K562 (cell line): Measurements from ENCODE around the gene TMIGD3. TPM values are rescaled to one million over a fixed set of nuclear protein-coding genes. Genes with fewer than 3 reads are reported as not detected.

Source experiments
- ATAC-seq: fragments of 200-7000 bp; cut with Tn5 transposase; 3 replicates; pipeline ENCODE4 v1.9.1; 2020; ENCODE audit warnings: moderate library complexity
- BruUV-seq: library from RNA; stranded (reverse); fragments of 400-500 nt; replicated peaks from 2 replicates; lab custom pipeline; 2021; lab: Mats Ljungman, UMichigan
- CTCF ChIA-PET: fragments of 300-600 bp; formaldehyde crosslinking; extraction: SDS; loops from one replicate; lab custom pipeline; 2021; ENCODE audit warnings: low intra/inter-chr PET ratio; lab: Yijun Ruan, JAX
- POLR2A ChIA-PET: fragments of 300-600, 350-650 bp; sonication (Branson Sonifier 250); formaldehyde crosslinking; extraction: SDS; loops from one replicate; lab custom pipeline; 2021; ENCODE audit warnings: antibody characterized with exemption, inconsistent platforms; lab: Yijun Ruan, JAX
- DNase-seq, 4 experiments: peaks; one replicate each; pipeline versions ENCODE4 v3.0.0 to v3.0.0-alpha.2; 2011 to 2018; ENCODE audit warnings: low spot score in 3 of 4, mixed read lengths in 3 of 4; ENCODE audit errors: extremely low read depth in 1 of 4
- FAIRE-seq: peaks from 2 replicates; lab custom pipeline; 2011; peaks lifted over from hg19 to GRCh38; lab: Jason Lieb, UNC
- H2AFZ ChIP-seq: 2 replicates; pipeline ENCODE4 v1.6.0; 2011; ENCODE audit warnings: low read depth, low read length, control low read depth, inconsistent platforms
- H3K27ac ChIP-seq: fragments of 200-600 bp; 3 replicates; pipeline ENCODE4 v1.8.0; 2011; ENCODE audit warnings: low read depth, mild to moderate bottlenecking, control low read depth, inconsistent platforms, low read length, moderate library complexity, mixed read lengths; ENCODE audit errors: extremely low read depth
- H3K27me3 ChIP-seq, 2 experiments: fragments of 300-600 bp in 1 of 2; 2 replicates in 1 of 2; 3 replicates in 1 of 2; pipeline versions ENCODE4 v1.6.0 to v1.8.0; 2011; ENCODE audit warnings: inconsistent platforms in 2 of 2, low read length in 2 of 2, mild to moderate bottlenecking in 1 of 2, mixed read lengths in 1 of 2, moderate library complexity in 1 of 2; ENCODE audit not compliant: control insufficient read depth in 2 of 2, insufficient read depth in 2 of 2
- H3K36me3 ChIP-seq: fragments of 300-600 bp; 3 replicates; pipeline ENCODE4 v1.8.0; 2011; ENCODE audit warnings: mild to moderate bottlenecking, low read length, inconsistent platforms; ENCODE audit not compliant: control insufficient read depth, insufficient read depth
- H3K4me1 ChIP-seq, 2 experiments: fragments of 200-600 bp in 1 of 2; replicated peaks in 1 of 2; 2 replicates in 1 of 2; 3 replicates in 1 of 2; pipeline versions ENCODE4 v1.5.1 to v1.8.0; 2011; ENCODE audit warnings: inconsistent platforms in 2 of 2, low read length in 2 of 2, mild to moderate bottlenecking in 1 of 2, mixed read lengths in 1 of 2, moderate library complexity in 1 of 2; ENCODE audit not compliant: control insufficient read depth in 2 of 2, insufficient read depth in 2 of 2
- H3K4me2 ChIP-seq: 2 replicates; pipeline ENCODE4 v1.6.1; 2011; ENCODE audit warnings: low read length, control low read depth, inconsistent platforms, mixed read lengths; ENCODE audit not compliant: insufficient read depth
- H3K4me3 ChIP-seq: fragments of 200-600 bp; sonication (generic), shearing (Covaris generic); 2 replicates; pipeline ENCODE4 v1.5.1; 2016; ENCODE audit warnings: control low read depth, inconsistent platforms
- H3K79me2 ChIP-seq: fragments of 200-600 bp; 3 replicates; pipeline ENCODE4 v1.8.0; 2011; ENCODE audit warnings: low read length, inconsistent platforms; ENCODE audit not compliant: control insufficient read depth, insufficient read depth
- H3K9ac ChIP-seq, 2 experiments: 2 replicates each; pipeline versions ENCODE4 v1.6.0 to v1.6.1; 2011; ENCODE audit warnings: low read depth in 2 of 2, low read length in 2 of 2, control low read depth in 1 of 2, inconsistent platforms in 1 of 2, mild to moderate bottlenecking in 1 of 2, mixed read lengths in 1 of 2; ENCODE audit not compliant: insufficient read depth in 1 of 2
- H3K9me1 ChIP-seq: one replicate; pipeline ENCODE4 v1.6.0; 2011; ENCODE audit warnings: inconsistent platforms, mild to moderate bottlenecking, low read length, moderate library complexity; ENCODE audit not compliant: control insufficient read depth, insufficient read depth
- H3K9me3 ChIP-seq: replicated peaks from 2 replicates; pipeline ENCODE4 v1.5.1; 2011; ENCODE audit warnings: low read depth, low read length, inconsistent platforms; ENCODE audit not compliant: control insufficient read depth, insufficient read depth
- H4K20me1 ChIP-seq: replicated peaks from 2 replicates; pipeline ENCODE4 v1.6.1; 2011; ENCODE audit warnings: low read length, inconsistent platforms, mixed read lengths; ENCODE audit not compliant: control insufficient read depth, insufficient read depth
- CBFA2T3 ChIP-seq: fragments of 450-650 bp; IDR thresholded peaks from 2 replicates; pipeline ENCODE4 v1.6.1; 2017
- DIDO1 ChIP-seq: fragments of 450-650 bp; IDR thresholded peaks from 2 replicates; pipeline ENCODE4 v1.6.1; 2016; ENCODE audit warnings: low read depth, missing biosample characterization, missing genetic modification characterization
- ELF1 ChIP-seq: fragments of 200-800 bp; sonication (Bioruptor generic); IDR thresholded peaks from 2 replicates; pipeline ENCODE4 v1.6.1; 2016; ENCODE audit warnings: missing genetic modification characterization, missing compliant biosample characterization
- PHB2 ChIP-seq: fragments of 450-650 bp; IDR thresholded peaks from 2 replicates; pipeline ENCODE4 v1.6.1; 2017; ENCODE audit warnings: low read depth
- REST ChIP-seq, 2 experiments: fragments of 450-650 bp; formaldehyde crosslinking in 1 of 2; IDR thresholded peaks; 2 replicates each; pipeline versions ENCODE4 v1.4.0 to v1.6.1; 2014 to 2020; ENCODE audit warnings: mild to moderate bottlenecking in 2 of 2, borderline replicate concordance in 1 of 2, low read depth in 1 of 2
- ZKSCAN8 ChIP-seq: fragments of 200-800 bp; sonication (Bioruptor generic); IDR thresholded peaks from 2 replicates; pipeline ENCODE4 v1.6.1; 2016; ENCODE audit warnings: missing genetic modification characterization, missing compliant biosample characterization
- ZNF408 ChIP-seq: fragments of 250-450 bp; sonication (Bioruptor Pico); IDR thresholded peaks from 2 replicates; pipeline ENCODE4 v1.4.0; 2020; ENCODE audit warnings: low read depth, mild to moderate bottlenecking, moderate library complexity
- WGBS: fragments of 100-300 bp; shearing (Covaris generic); methylation state at CpG from one replicate; pipeline ENCODE4 v1.1.6; 2016; ENCODE audit warnings: low coverage, mixed read lengths; ENCODE audit not compliant: insufficient coverage; ENCODE audit errors: missing lambda C conversion rate; 5-methylcytosine and 5-hydroxymethylcytosine counted together
- in situ Hi-C: fragments of 300-500 bp; cut with MboI; formaldehyde crosslinking; loops from 4 replicates; pipeline ENCODE4 v1.15.0; 2018; ENCODE audit warnings: inconsistent platforms, mixed read lengths
- intact Hi-C: fragments of 100-400 bp; cut with micrococcal nuclease; formaldehyde crosslinking; loops from 2 replicates; pipeline ENCODE4 v1.14.2; 2022
- polyA plus RNA-seq, 8 experiments: library from polyadenylated mRNA; depleted of rRNA in 4 of 8; stranded (reverse) in 5 of 8; unstranded in 3 of 8; fragments of >200 nt; fragmentation: Nextera tagmentation in 2 of 8; fragmentation: Illumina TruSeq in 1 of 8; extraction: Ambion mirVana in 2 of 8; extraction: Trizol in 1 of 8; gene quantifications; 2 replicates each; pipeline versions ENCODE4 v1.2.1 to v1.2.3, GENCODE V29; 2011 to 2014; ENCODE audit warnings: inconsistent platforms in 1 of 8, missing spikeins in 1 of 8
- total RNA-seq, 7 experiments: library from RNA; depleted of rRNA in 6 of 7; stranded (reverse); fragments of >200 nt in 6 of 7; fragmentation: Illumina TruSeq in 2 of 7; extraction: Trizol in 2 of 7; gene quantifications; 2 replicates each; pipeline versions ENCODE4 v1.2.1 to v1.2.3, GENCODE V29; 2011 to 2021; ENCODE audit warnings: low replicate concordance in 1 of 7

Gene TMIGD3
- total and polyA plus RNA-seq, 9 of the 15 experiments (the other 6 are each of a cell fraction or from before 2014, with no cell fraction given) = 0.11 to 0.13 (median 0.11) TPM; not detected in 6

- ATAC-seq (no peak), FAIRE-seq (no peak), DNase-seq (no peak)
- intact Hi-C loops = no loop called here
- no peaks in the 10 kb centered on the region for H3K9me3 ChIP-seq
- BruUV-seq = no TSS peak
- ChIA-PET CTCF (no interaction called here), POLR2A (interaction anchor here (0.7 to 1.0 kb wide), 4 partner anchors 22 to 244 kb away, joined by 3 to 4 read pairs (median 3); no protein-coding TSS in a partner anchor)
- no peak overlapping the region for H3K4me3 ChIP-seq
- no peak overlapping the region for H3K27ac ChIP-seq
- no peak overlapping the region for H2AFZ ChIP-seq
- H3K27me3 ChIP-seq = no peaks in the 10 kb centered on the region
- WGBS = 85% methylated on average over 3 of the region's 3 CpGs
- H4K20me1 ChIP-seq = no peaks in the 10 kb centered on the region
- H3K9ac ChIP-seq = no peak overlapping the region
- H3K9me1 ChIP-seq = peaks cover 3% of the 10 kb centered on the region
- H3K4me2 ChIP-seq = no peak overlapping the region
- no peaks in the 10 kb centered on the region for H3K79me2 ChIP-seq
- H3K4me1 ChIP-seq = peaks cover 17 to 28% of the 10 kb centered on the region in 2 experiments
- in situ Hi-C loops = no loop called here
- H3K36me3 ChIP-seq = no peaks in the 10 kb centered on the region
- TF ChIP-seq CBFA2T3 (no peak), PHB2 (no peak), ZNF408 (CRISPR knock-in tag) (no peak), ELF1 (tag) (no peak)
- TF ChIP-seq, all 486 proteins: peak for 0
Measured at GRCh38 chr1:111512931-111513330, 9.5 kb upstream of the TMIGD3 start.

GRCh38 chr1:111512132-111512889 lies 8.9 kb upstream of the TMIGD3 start:
- peaks cover 23 to 31% of the 10 kb centered on the region in 2 experiments for H3K4me1 ChIP-seq
- no peak overlapping the region for H3K4me3 ChIP-seq
- no peaks in the 10 kb centered on the region for H3K9me3 ChIP-seq
- no peak overlapping the region for H3K27ac ChIP-seq
- H3K4me2 ChIP-seq = no peak overlapping the region
- H3K79me2 ChIP-seq = no peaks in the 10 kb centered on the region
- no peak for FAIRE-seq
- no peak overlapping the region for H3K9ac ChIP-seq
- no peak for DNase-seq
- in situ Hi-C loops = no loop called here
- POLR2A ChIA-PET = interaction anchor here (0.7 to 1.0 kb wide), 3 partner anchors 23 to 244 kb away, joined by 3 to 4 read pairs (median 3); no protein-coding TSS in a partner anchor
- BruUV-seq = no TSS peak
- H4K20me1 ChIP-seq = no peaks in the 10 kb centered on the region
- CTCF ChIA-PET = no interaction called here
- peaks cover 3% of the 10 kb centered on the region for H3K9me1 ChIP-seq
- no peak overlapping the region for H2AFZ ChIP-seq
- H3K36me3 ChIP-seq = no peaks in the 10 kb centered on the region
- ATAC-seq = no peak
- H3K27me3 ChIP-seq = no peaks in the 10 kb centered on the region
- intact Hi-C loops = no loop called here
- WGBS = 41% methylated on average over 5 of the region's 5 CpGs
- TF ChIP-seq DIDO1 (tag) (no peak), REST (IDR thresholded peaks at IDR 0.05; ENCODE audit: borderline replicate concordance) (no peak), REST (CRISPR knock-in tag; IDR thresholded peaks at IDR 0.05; ENCODE audit: low read depth) (no peak), ZKSCAN8 (CRISPR knock-in tag) (no peak)
